RWPE2 (cell line): ENCODE data around the gene SYK.

ENCODE experiments used
- ATAC-seq: fragments of 200-7000 bp; cut with Tn5 transposase; 3 replicates; pipeline ENCODE4 v1.9.1; 2021; ENCODE audit warnings: low read depth
- DNase-seq: peaks from one replicate; pipeline ENCODE4 v3.0.0-alpha.2; 2020; ENCODE audit warnings: low spot score
- H3K27ac ChIP-seq: fragments of 450-650 bp; 2 replicates; pipeline ENCODE4 v1.5.1; 2017; ENCODE audit warnings: mild to moderate bottlenecking; ENCODE audit not compliant: poor library complexity, severe bottlenecking
- H3K27me3 ChIP-seq: fragments of 250-450 bp; sonication (Bioruptor Pico); 2 replicates; pipeline ENCODE4 v1.5.1; 2021; ENCODE audit warnings: mild to moderate bottlenecking, moderate library complexity; ENCODE audit not compliant: insufficient read depth, poor library complexity, severe bottlenecking
- H3K36me3 ChIP-seq: fragments of 250-450 bp; sonication (Bioruptor Pico); 2 replicates; pipeline ENCODE4 v1.5.1; 2020; ENCODE audit warnings: low read depth, mild to moderate bottlenecking, moderate library complexity
- H3K4me1 ChIP-seq: fragments of 250-450 bp; sonication (Bioruptor Pico); 2 replicates; pipeline ENCODE4 v1.5.1; 2021; ENCODE audit warnings: mild to moderate bottlenecking, moderate library complexity; ENCODE audit not compliant: insufficient read depth, poor library complexity, severe bottlenecking
- H3K4me3 ChIP-seq: fragments of 250-450 bp; sonication (Bioruptor Pico); 2 replicates; pipeline ENCODE4 v1.5.1; 2021; ENCODE audit warnings: mild to moderate bottlenecking, moderate library complexity; ENCODE audit not compliant: severe bottlenecking
- H3K9me3 ChIP-seq: fragments of 250-450 bp; sonication (Bioruptor Pico); 2 replicates; pipeline ENCODE4 v1.5.1; 2021; ENCODE audit warnings: mild to moderate bottlenecking, moderate library complexity; ENCODE audit not compliant: severe bottlenecking
- CTCF ChIP-seq: fragments of 450-650 bp; IDR thresholded peaks from one replicate; pipeline ENCODE4 v1.5.1; 2017; ENCODE audit warnings: mild to moderate bottlenecking, moderate library complexity; ENCODE audit not compliant: poor library complexity, severe bottlenecking

SYK gene

GRCh38 chr9:90927496-90927895, 125.9 kb downstream of the SYK start:
- Histone ChIP-seq H3K27ac (no peak overlapping the region), H3K4me1 (peaks cover 18% of the 10 kb centered on the region), H3K4me3 (no peak overlapping the region), H3K36me3 (no peaks in the 10 kb centered on the region), H3K9me3 (no peaks in the 10 kb centered on the region), H3K27me3 (no peaks in the 10 kb centered on the region)
- TF ChIP-seq CTCF, result no peak
- no peak; the same call in 2 of the 3 replicates for ATAC-seq
- DNase-seq, result no peak

- H3K27me3 ChIP-seq, result no peaks in the 10 kb centered on the region
- peaks cover 18% of the 10 kb centered on the region for H3K4me1 ChIP-seq
- H3K27ac ChIP-seq, result no peak overlapping the region
- no peaks in the 10 kb centered on the region for H3K36me3 ChIP-seq
- H3K9me3 ChIP-seq, result no peaks in the 10 kb centered on the region
- no peak for DNase-seq
- no peak overlapping the region for H3K4me3 ChIP-seq
- no peak for ATAC-seq
- no peak for TF ChIP-seq CTCF
These were observed 128.0 kb downstream of the SYK start for GRCh38 chr9:90929626-90930025.

GRCh38 chr9:90933468-90933867, 131.8 kb downstream of the SYK start:
- Histone ChIP-seq H3K9me3 (no peaks in the 10 kb centered on the region), H3K27ac (no peak overlapping the region), H3K4me3 (no peak overlapping the region), H3K36me3 (no peaks in the 10 kb centered on the region), H3K4me1 (peaks cover 6% of the 10 kb centered on the region), H3K27me3 (no peaks in the 10 kb centered on the region)
- ATAC-seq, result no peak
- DNase-seq, result no peak
- no peak for TF ChIP-seq CTCF

- no peak for DNase-seq
- Histone ChIP-seq H3K4me3 (no peak overlapping the region), H3K36me3 (no peaks in the 10 kb centered on the region), H3K9me3 (no peaks in the 10 kb centered on the region), H3K27me3 (no peaks in the 10 kb centered on the region), H3K4me1 (peaks cover 24% of the 10 kb centered on the region), H3K27ac (no peak overlapping the region)
- TF ChIP-seq CTCF, result no peak
- no peak for ATAC-seq
These were observed 137.7 kb downstream of the SYK start for GRCh38 chr9:90939351-90939750.

GRCh38 chr9:90940280-90940679, 138.7 kb downstream of the SYK start:
- Histone ChIP-seq H3K4me1 (peaks cover 21% of the 10 kb centered on the region), H3K27me3 (no peaks in the 10 kb centered on the region), H3K4me3 (no peak overlapping the region), H3K36me3 (no peaks in the 10 kb centered on the region), H3K9me3 (no peaks in the 10 kb centered on the region), H3K27ac (no peak overlapping the region)
- DNase-seq, result no peak
- no peak for TF ChIP-seq CTCF
- ATAC-seq, result no peak
